Activated CD4-positive, CD25-positive, alpha-beta regulatory T cell treated with anti-CD3 and anti-CD28 coated beads, Interleukin-2, amount 50 U/mL, for 24 hours (primary cell): ENCODE results near the gene TTC5.
A peak's percentile ranks its signal among the peaks of the same experiment; 100 is the strongest.
"Not testable (repeated sequence)": the region's sequence is repeated elsewhere in the genome, so short reads cannot be mapped to it uniquely, and the experiment has no call there.

Source experiments
- ATAC-seq, 2 donors: fragments of 150-1000 bp; cut with Tn5 transposase; one replicate each; pipeline ENCODE4 v1.10.0; 2021; ENCODE audit warnings: mild to moderate bottlenecking in 1 of 2, moderate library complexity in 1 of 2

TTC5 gene

GRCh38 chr14:20295067-20295466, 10.7 kb downstream of the TTC5 start:
- ATAC-seq: peak; percentile 35 to 48

DNA sequence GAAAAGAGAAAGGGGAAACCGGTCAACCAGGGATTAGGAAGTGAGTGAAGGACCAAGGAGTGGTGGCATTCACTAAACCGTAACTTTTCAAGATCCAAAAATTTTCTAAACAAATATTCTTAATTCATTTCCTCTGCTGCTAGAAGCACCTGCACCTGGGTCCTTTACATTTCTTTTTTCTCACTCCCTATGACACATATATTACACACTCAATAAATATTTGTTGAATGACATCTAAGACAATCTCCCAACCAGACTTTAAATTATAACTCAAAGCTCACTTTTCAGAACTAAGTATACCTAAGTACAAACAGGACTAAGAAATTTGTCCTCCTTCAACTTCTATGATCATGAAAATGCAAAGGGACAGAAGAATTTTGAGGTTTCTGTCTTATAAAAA, 11.1 kb downstream of the TTC5 start:
- no peak for ATAC-seq

- ATAC-seq: not testable (repeated sequence)
Observed at GRCh38 chr14:20281998-20282397, 23.8 kb downstream of the TTC5 start.

- not testable (repeated sequence) for ATAC-seq
Observed at GRCh38 chr14:20280265-20280664, 25.5 kb downstream of the TTC5 start.

DNA sequence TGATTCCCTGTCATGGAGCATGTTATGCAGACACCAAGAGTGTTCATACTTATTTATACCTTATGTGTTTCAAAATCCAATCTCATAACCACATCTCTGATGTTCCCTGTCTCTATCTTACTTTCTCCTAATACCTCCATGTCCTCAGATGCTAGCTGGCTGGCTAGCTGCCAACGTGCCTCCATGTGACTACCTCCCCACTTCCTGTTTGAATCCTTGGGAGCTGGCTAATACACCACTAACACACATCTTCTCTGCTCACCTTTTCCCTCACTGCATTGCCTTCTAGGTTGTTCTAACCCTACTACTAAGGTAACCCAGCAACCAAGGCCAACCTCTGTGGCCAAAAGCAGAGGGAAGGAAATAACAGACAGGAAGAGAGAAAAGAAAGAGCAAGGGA, 27.3 kb downstream of the TTC5 start:
- ATAC-seq: no peak

- ATAC-seq: no peak
Observed at GRCh38 chr14:20277409-20277808, 28.3 kb downstream of the TTC5 start.

DNA sequence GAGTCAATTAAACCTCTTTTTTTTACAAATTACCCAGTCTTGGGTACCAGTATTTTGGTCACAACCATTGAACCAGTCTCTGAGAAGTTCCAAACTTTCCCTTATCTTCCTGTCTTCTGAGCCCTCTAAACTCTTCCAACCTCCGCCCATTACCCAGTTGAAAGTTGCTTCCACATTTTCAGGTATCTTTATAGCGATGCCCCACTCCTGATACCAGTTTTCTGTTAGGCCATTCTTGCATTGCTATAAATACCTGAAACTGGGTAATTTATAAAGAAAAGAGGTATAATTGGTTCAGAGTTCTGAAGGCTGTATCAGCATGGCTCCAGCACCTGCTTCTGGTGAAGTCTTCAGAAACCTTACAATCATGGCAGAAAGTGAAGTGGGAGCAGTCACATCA, 31.7 kb downstream of the TTC5 start:
- no peak for ATAC-seq

GRCh38 chr14:20264361-20264760, 41.4 kb downstream of the TTC5 start:
- ATAC-seq: not testable (repeated sequence)

- ATAC-seq: no peak
Observed at GRCh38 chr14:20262642-20263128, 43.1 kb downstream of the TTC5 start.

DNA sequence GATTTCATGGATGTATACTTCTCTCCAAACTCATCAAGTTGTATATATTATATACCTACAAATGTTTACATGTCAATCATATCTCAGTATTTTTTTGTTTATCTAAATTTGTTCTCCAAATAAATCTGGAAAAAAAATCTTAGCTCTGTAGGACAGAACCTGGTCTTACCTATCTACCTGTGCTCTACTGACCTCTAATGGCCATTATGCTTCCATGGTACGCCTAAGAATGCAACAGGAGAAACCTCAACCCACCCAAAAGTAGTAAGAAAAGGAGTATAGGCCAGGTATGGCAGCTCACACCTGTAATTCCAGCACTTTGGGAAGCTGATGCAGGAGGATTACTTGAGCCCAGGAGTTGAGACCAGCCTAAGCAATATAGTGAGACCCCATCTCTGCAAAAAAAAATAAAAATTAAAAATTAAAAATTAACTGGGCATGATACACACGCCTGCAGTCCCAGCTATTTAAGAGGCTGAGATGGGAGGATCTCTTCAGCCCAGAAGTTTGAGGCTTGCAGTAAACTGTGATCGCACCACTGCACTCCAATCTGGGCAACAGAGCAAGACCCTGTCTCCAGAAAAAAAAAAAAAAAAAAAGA, 58.0 kb downstream of the TTC5 start:
- ATAC-seq: no peak
